ENCODE results near the gene NLGN1.

The NLGN1 gene

DNA sequence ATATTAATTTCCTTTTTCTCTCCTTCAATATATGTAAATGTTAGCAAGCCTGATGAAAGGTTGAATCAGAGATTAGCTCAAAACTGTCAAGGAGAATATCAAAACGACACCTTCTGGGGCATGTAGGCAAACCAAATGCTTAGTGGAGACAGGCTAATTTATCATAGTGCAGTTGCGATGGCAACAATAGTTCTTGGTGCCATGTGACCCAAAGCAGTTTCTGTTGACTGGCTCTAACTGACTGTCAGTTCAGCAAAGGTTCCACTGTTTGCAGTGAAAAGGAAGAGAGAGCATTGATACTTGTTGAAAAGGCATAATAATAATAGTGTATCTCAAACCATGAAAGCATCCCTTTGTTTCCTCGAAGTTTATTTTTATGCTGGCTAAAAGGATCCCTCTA lies 513.9 kb downstream of the NLGN1 start:
- H3K27ac ChIP-seq (ENCODE audit: low read depth, low read length) = no peak overlapping the region
- H3K4me1 ChIP-seq (ENCODE audit: insufficient read depth, low read length) = peaks cover 50% of the 10 kb centered on the region
- H3K36me3 ChIP-seq (ENCODE audit: insufficient read depth, low read length) = no peaks in the 10 kb centered on the region
- H3K9me3 ChIP-seq (ENCODE audit: insufficient read depth, low read depth, low read length) = no peaks in the 10 kb centered on the region
- WGBS = 83% methylated on average over 3 of the region's 3 CpGs
- H3K9ac ChIP-seq (ENCODE audit: low read depth, low read length) = no peak overlapping the region
- no peak overlapping the region for H3K4me3 ChIP-seq (ENCODE audit: low read length)
- no peaks in the 10 kb centered on the region for H3K27me3 ChIP-seq (ENCODE audit: insufficient read depth, low read length)

DNA sequence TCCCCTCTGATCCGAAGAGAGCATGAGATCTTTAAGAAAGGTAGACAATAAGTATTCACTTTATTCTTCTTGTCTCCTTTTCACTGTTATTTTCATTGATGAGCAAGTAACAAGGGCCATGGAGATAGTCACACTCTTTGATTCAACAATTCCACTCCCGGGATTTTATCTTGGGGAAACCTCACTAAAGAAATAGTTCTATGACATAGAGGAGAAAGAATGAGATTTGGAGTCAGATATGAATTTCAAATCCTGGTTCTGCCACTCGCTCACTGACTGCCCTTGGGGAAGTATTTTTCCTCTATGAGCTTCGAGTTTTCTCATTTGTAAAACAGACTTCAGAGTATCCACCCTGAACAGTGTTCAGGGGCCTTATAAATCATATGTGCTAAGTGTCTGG lies 514.6 kb downstream of the NLGN1 start:
- Histone ChIP-seq H3K27ac (ENCODE audit: low read depth, low read length) (no peak overlapping the region), H3K36me3 (ENCODE audit: insufficient read depth, low read length) (no peaks in the 10 kb centered on the region), H3K9ac (ENCODE audit: low read depth, low read length) (no peak overlapping the region), H3K27me3 (ENCODE audit: insufficient read depth, low read length) (no peaks in the 10 kb centered on the region), H3K4me1 (ENCODE audit: insufficient read depth, low read length) (peaks cover 54% of the 10 kb centered on the region), H3K9me3 (ENCODE audit: insufficient read depth, low read depth, low read length) (no peaks in the 10 kb centered on the region), H3K4me3 (ENCODE audit: low read length) (no peak overlapping the region)
- WGBS = 98% methylated on average over 3 of the region's 4 CpGs

DNA sequence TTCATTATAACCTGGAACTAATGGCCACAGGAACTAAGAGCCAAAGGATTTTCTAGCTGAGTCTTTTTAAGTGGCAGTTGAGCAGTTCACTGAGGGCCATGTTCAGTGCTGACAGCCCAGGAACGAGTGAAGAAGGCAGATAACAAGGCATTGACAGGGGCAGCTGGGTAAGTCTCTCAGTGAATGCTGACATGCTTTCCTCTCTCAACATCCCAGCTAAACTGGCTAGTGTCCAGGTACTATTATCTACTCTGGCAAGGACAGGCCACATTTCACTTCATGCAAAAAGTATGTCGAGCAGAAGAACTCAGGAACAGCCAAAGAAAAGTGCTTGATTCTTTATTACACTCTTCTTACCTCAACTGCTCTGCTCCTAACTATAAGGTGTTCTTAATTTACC lies 515.9 kb downstream of the NLGN1 start:
- no peaks in the 10 kb centered on the region for H3K27me3 ChIP-seq (ENCODE audit: insufficient read depth, low read length)
- H3K4me1 ChIP-seq (ENCODE audit: insufficient read depth, low read length) = peaks cover 54% of the 10 kb centered on the region
- H3K9ac ChIP-seq (ENCODE audit: low read depth, low read length) = no peak overlapping the region
- 80% methylated on average over 2 of the region's 2 CpGs for WGBS
- H3K27ac ChIP-seq (ENCODE audit: low read depth, low read length) = peak overlapping the region; percentile 61; the same call in 1 of the 2 replicates
- H3K9me3 ChIP-seq (ENCODE audit: insufficient read depth, low read depth, low read length) = no peaks in the 10 kb centered on the region
- no peak overlapping the region for H3K4me3 ChIP-seq (ENCODE audit: low read length)
- no peaks in the 10 kb centered on the region for H3K36me3 ChIP-seq (ENCODE audit: insufficient read depth, low read length)

- 38% methylated on average over 1 of the region's 1 CpG for WGBS
- H3K27ac ChIP-seq (ENCODE audit: low read depth, low read length) = peak overlapping the region; percentile 61; the same call in 1 of the 2 replicates
- H3K9me3 ChIP-seq (ENCODE audit: insufficient read depth, low read depth, low read length) = no peaks in the 10 kb centered on the region
- no peak overlapping the region for H3K9ac ChIP-seq (ENCODE audit: low read depth, low read length)
- H3K4me1 ChIP-seq (ENCODE audit: insufficient read depth, low read length) = peaks cover 54% of the 10 kb centered on the region
- no peaks in the 10 kb centered on the region for H3K36me3 ChIP-seq (ENCODE audit: insufficient read depth, low read length)
- H3K27me3 ChIP-seq (ENCODE audit: insufficient read depth, low read length) = no peaks in the 10 kb centered on the region
- no peak overlapping the region for H3K4me3 ChIP-seq (ENCODE audit: low read length)
Measured at GRCh38 chr3:173913974-173914421, 516.5 kb downstream of the NLGN1 start.

DNA sequence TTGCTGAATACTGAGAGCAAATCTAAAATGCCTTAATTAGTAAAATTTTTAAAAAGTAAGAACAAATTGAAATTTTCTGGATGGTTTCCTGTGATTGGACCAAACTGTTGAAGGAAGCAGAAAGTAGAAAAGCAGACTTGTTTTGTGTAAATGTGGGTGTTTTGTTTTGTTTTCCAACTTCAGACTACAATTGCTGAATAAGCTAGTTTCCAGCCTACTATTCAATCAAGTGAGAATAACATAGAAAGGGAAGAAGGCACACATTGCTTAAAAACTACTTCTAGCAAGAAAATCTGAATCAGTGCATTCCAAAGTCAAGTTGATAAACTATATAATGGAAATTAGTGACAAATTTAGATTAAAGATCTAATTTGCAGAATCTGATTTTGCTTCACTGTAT lies 519.3 kb downstream of the NLGN1 start:
- Histone ChIP-seq H3K36me3 (ENCODE audit: insufficient read depth, low read length) (no peaks in the 10 kb centered on the region), H3K4me3 (ENCODE audit: low read length) (no peak overlapping the region), H3K9ac (ENCODE audit: low read depth, low read length) (no peak overlapping the region), H3K9me3 (ENCODE audit: insufficient read depth, low read depth, low read length) (no peaks in the 10 kb centered on the region), H3K4me1 (ENCODE audit: insufficient read depth, low read length) (peaks cover 57% of the 10 kb centered on the region), H3K27ac (ENCODE audit: low read depth, low read length) (no peak overlapping the region), H3K27me3 (ENCODE audit: insufficient read depth, low read length) (no peaks in the 10 kb centered on the region)

GRCh38 chr3:173920386-173920785 lies 522.8 kb downstream of the NLGN1 start:
- Histone ChIP-seq H3K27ac (ENCODE audit: low read depth, low read length) (no peak overlapping the region), H3K9ac (ENCODE audit: low read depth, low read length) (no peak overlapping the region), H3K9me3 (ENCODE audit: insufficient read depth, low read depth, low read length) (no peaks in the 10 kb centered on the region), H3K27me3 (ENCODE audit: insufficient read depth, low read length) (no peaks in the 10 kb centered on the region), H3K4me1 (ENCODE audit: insufficient read depth, low read length) (peaks cover 34% of the 10 kb centered on the region), H3K36me3 (ENCODE audit: insufficient read depth, low read length) (no peaks in the 10 kb centered on the region), H3K4me3 (ENCODE audit: low read length) (no peak overlapping the region)
- 91% methylated on average over 1 of the region's 1 CpG for WGBS

DNA sequence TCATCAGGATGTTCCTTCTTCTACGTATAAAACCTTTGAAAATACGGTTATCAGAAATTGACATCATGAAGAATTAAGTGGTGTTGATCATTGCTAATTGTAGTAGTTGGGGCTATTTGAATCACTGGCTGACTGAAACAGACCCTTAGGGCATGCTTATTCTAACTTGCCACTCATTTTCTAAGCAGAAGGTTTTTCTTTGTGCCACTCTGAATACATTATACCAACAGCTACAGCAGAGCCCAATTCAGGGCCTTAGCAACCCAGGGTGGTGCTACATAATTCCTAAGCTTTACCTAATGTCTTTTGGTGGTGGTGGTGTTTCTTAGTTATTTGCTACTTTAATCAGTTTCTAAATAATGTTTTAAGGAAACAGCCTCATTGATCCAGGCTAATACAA lies 524.2 kb downstream of the NLGN1 start:
- Histone ChIP-seq H3K9ac (ENCODE audit: low read depth, low read length) (no peak overlapping the region), H3K27me3 (ENCODE audit: insufficient read depth, low read length) (no peaks in the 10 kb centered on the region), H3K4me1 (ENCODE audit: insufficient read depth, low read length) (peaks cover 24% of the 10 kb centered on the region), H3K4me3 (ENCODE audit: low read length) (no peak overlapping the region), H3K36me3 (ENCODE audit: insufficient read depth, low read length) (no peaks in the 10 kb centered on the region), H3K27ac (ENCODE audit: low read depth, low read length) (no peak overlapping the region), H3K9me3 (ENCODE audit: insufficient read depth, low read depth, low read length) (no peaks in the 10 kb centered on the region)
- 92% methylated on average over 2 of the region's 2 CpGs for WGBS

GRCh38 chr3:173923204-173923603 lies 525.7 kb downstream of the NLGN1 start:
- Histone ChIP-seq H3K36me3 (ENCODE audit: insufficient read depth, low read length) (no peaks in the 10 kb centered on the region), H3K4me1 (ENCODE audit: insufficient read depth, low read length) (peaks cover 23% of the 10 kb centered on the region), H3K9me3 (ENCODE audit: insufficient read depth, low read depth, low read length) (no peaks in the 10 kb centered on the region), H3K4me3 (ENCODE audit: low read length) (no peak overlapping the region), H3K9ac (ENCODE audit: low read depth, low read length) (no peak overlapping the region), H3K27me3 (ENCODE audit: insufficient read depth, low read length) (no peaks in the 10 kb centered on the region), H3K27ac (ENCODE audit: low read depth, low read length) (no peak overlapping the region)
- 45% methylated on average over 1 of the region's 1 CpG for WGBS

DNA sequence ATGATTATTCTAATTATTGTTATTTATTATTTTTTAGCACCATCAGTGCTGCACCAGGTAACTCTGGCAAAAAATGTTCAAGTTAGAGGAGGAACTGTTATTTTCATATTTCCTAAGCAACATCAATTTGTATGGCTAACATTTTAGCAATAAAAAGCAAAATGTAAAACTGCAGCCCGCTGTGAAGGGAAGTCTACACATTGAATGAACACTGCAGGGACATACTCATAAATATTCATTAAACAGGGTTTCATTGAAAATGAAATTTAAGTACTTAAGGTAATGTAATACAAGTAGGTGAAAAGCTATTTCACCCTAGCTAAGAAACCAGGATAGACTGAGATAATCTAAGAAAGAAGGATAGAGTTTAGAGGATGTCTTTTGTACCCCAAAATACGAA lies 532.7 kb downstream of the NLGN1 start:
- Histone ChIP-seq H3K27ac (ENCODE audit: low read depth, low read length) (peak overlapping the region; percentile 6; the same call in 1 of the 2 replicates), H3K4me1 (ENCODE audit: insufficient read depth, low read length) (peaks cover 34% of the 10 kb centered on the region), H3K9me3 (ENCODE audit: insufficient read depth, low read depth, low read length) (no peaks in the 10 kb centered on the region), H3K27me3 (ENCODE audit: insufficient read depth, low read length) (no peaks in the 10 kb centered on the region), H3K9ac (ENCODE audit: low read depth, low read length) (no peak overlapping the region), H3K4me3 (ENCODE audit: low read length) (no peak overlapping the region), H3K36me3 (ENCODE audit: insufficient read depth, low read length) (no peaks in the 10 kb centered on the region)
- WGBS = 100% methylated on average over 2 of the region's 2 CpGs

DNA sequence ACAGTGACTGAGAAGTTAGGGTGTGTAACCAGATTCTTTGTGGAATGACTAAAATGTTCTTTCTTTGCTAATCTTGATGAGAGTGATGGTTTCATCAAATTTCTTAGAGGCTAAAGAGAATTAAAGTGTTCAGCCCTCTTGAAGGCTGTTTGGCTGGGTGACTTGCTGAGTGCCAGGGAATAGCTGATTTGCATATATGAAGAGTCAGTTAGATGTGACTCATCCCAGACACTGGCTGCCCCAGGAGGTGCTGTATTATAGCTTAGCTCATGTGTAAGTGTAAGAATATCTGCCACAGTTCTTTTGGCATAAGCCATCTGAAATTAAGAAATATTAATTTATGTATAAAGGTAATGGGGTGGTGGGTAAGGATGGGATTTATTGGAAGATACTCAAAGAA lies 535.1 kb downstream of the NLGN1 start:
- peaks cover 34% of the 10 kb centered on the region for H3K4me1 ChIP-seq (ENCODE audit: insufficient read depth, low read length)
- H3K27ac ChIP-seq (ENCODE audit: low read depth, low read length) = no peak overlapping the region
- no peaks in the 10 kb centered on the region for H3K36me3 ChIP-seq (ENCODE audit: insufficient read depth, low read length)
- H3K27me3 ChIP-seq (ENCODE audit: insufficient read depth, low read length) = no peaks in the 10 kb centered on the region
- no peak overlapping the region for H3K4me3 ChIP-seq (ENCODE audit: low read length)
- H3K9ac ChIP-seq (ENCODE audit: low read depth, low read length) = no peak overlapping the region
- H3K9me3 ChIP-seq (ENCODE audit: insufficient read depth, low read depth, low read length) = no peaks in the 10 kb centered on the region

DNA sequence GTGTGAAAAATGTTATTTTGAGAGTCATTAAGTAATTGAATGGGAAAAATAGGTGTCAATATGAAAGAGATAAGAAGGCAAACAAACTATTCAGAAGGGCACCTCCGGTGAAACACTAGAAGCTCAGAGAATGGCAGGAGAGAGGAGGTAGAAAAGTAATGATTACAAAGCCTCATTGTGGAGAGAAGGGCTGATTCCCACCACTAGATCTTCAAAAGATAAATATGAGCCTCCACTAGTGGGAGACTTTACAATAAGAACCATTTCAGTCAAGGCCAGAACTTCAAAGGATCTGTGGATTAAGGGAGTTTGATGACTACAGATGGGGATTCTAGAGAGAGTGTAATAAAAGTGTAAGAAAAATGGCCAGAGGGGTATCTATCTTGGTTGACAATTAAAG lies 535.6 kb downstream of the NLGN1 start:
- no peaks in the 10 kb centered on the region for H3K27me3 ChIP-seq (ENCODE audit: insufficient read depth, low read length)
- WGBS = 62% methylated on average over 1 of the region's 1 CpG

DNA sequence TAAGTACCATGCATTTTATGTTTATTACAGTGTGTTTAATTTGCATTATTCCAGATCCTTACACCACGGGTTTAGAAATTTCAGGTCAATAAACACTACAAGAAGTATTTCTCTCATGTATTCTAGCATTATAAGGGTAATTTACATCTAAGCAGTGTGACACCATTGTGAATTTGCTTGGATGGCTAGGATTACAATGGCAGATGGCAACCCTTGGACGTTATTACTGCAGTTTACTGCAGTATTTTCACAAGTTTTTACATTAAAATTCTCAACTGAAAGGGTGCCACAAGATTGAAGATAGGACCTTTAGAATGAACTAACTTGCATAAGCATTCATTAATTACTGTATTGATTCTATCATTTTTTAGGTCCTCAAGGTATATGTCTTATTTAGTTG lies 538.8 kb downstream of the NLGN1 start:
- Histone ChIP-seq H3K9ac (ENCODE audit: low read depth, low read length) (no peak overlapping the region), H3K4me1 (ENCODE audit: insufficient read depth, low read length) (peaks cover 30% of the 10 kb centered on the region), H3K4me3 (ENCODE audit: low read length) (no peak overlapping the region), H3K27ac (ENCODE audit: low read depth, low read length) (no peak overlapping the region), H3K27me3 (ENCODE audit: insufficient read depth, low read length) (no peaks in the 10 kb centered on the region), H3K36me3 (ENCODE audit: insufficient read depth, low read length) (no peaks in the 10 kb centered on the region), H3K9me3 (ENCODE audit: insufficient read depth, low read depth, low read length) (no peaks in the 10 kb centered on the region)
- WGBS = 86% methylated on average over 1 of the region's 2 CpGs

More for the DNA sequence above, 535.6 kb downstream of the NLGN1 start:
- Histone ChIP-seq H3K9ac (ENCODE audit: low read depth, low read length) (no peak overlapping the region), H3K9me3 (ENCODE audit: insufficient read depth, low read depth, low read length) (no peaks in the 10 kb centered on the region), H3K4me3 (ENCODE audit: low read length) (no peak overlapping the region), H3K4me1 (ENCODE audit: insufficient read depth, low read length) (peaks cover 37% of the 10 kb centered on the region), H3K27ac (ENCODE audit: low read depth, low read length) (no peak overlapping the region), H3K36me3 (ENCODE audit: insufficient read depth, low read length) (no peaks in the 10 kb centered on the region)

Measured in HUES64 (cell line).